HEK293T (cell line): ENCODE data around the gene GSDME.

Source experiments
- CTCF ChIA-PET: fragments of 350-600 bp; formaldehyde crosslinking; extraction: SDS; loops from one replicate; lab custom pipeline; 2021; ENCODE audit warnings: antibody characterized with exemption, inconsistent platforms; lab: Yijun Ruan, JAX
- POLR2A ChIA-PET: fragments of 350-600 bp; formaldehyde crosslinking; extraction: SDS; loops from one replicate; lab custom pipeline; 2020; ENCODE audit warnings: antibody characterized with exemption, inconsistent platforms; lab: Yijun Ruan, JAX
- DNase-seq: peaks from one replicate; pipeline ENCODE4 v3.0.0; 2012; ENCODE audit warnings: mixed read lengths; ENCODE audit errors: extremely low spot score
- ARNT ChIP-seq: fragments of 450-650 bp; IDR thresholded peaks from 2 replicates; pipeline ENCODE4 v1.6.1; 2017; ENCODE audit warnings: mild to moderate bottlenecking
- BHLHE40 ChIP-seq: fragments of 450-650 bp; IDR thresholded peaks from 2 replicates; pipeline ENCODE4 v1.6.1; 2016; ENCODE audit warnings: mild to moderate bottlenecking, moderate library complexity, borderline replicate concordance
- CTBP1 ChIP-seq: fragments of 450-650 bp; IDR thresholded peaks from 2 replicates; pipeline ENCODE4 v1.6.1; 2016; ENCODE audit warnings: borderline replicate concordance
- ELF4 ChIP-seq: fragments of 450-650 bp; IDR thresholded peaks from 2 replicates; pipeline ENCODE4 v1.6.1; 2017; ENCODE audit warnings: antibody characterized with exemption
- FOXA1 ChIP-seq: fragments of 450-650 bp; IDR thresholded peaks from 2 replicates; pipeline ENCODE4 v1.6.1; 2016; ENCODE audit warnings: mild to moderate bottlenecking
- FOXK2 ChIP-seq: fragments of 450-650 bp; IDR thresholded peaks from 2 replicates; pipeline ENCODE4 v1.6.1; 2016; ENCODE audit warnings: mild to moderate bottlenecking
- FOXM1 ChIP-seq: fragments of 450-650 bp; IDR thresholded peaks from 2 replicates; pipeline ENCODE4 v1.6.1; 2017; ENCODE audit warnings: mild to moderate bottlenecking, borderline replicate concordance
- HDGF ChIP-seq: fragments of 450-650 bp; IDR thresholded peaks from 2 replicates; pipeline ENCODE4 v1.6.1; 2017; ENCODE audit warnings: antibody characterized with exemption, borderline replicate concordance
- L3MBTL2 ChIP-seq: fragments of 450-650 bp; conservative IDR thresholded peaks from 2 replicates; pipeline ENCODE4 v1.6.1; 2016; ENCODE audit warnings: mild to moderate bottlenecking
- LEF1 ChIP-seq: fragments of 450-650 bp; IDR thresholded peaks from 2 replicates; pipeline ENCODE4 v1.6.1; 2017; ENCODE audit warnings: mild to moderate bottlenecking, borderline replicate concordance
- NFRKB ChIP-seq: fragments of 450-650 bp; IDR thresholded peaks from 2 replicates; pipeline ENCODE4 v1.6.1; 2016; ENCODE audit warnings: mild to moderate bottlenecking, moderate library complexity
- SP1 ChIP-seq: fragments of 450-650 bp; IDR thresholded peaks from 2 replicates; pipeline ENCODE4 v1.6.1; 2017
- SUZ12 ChIP-seq: fragments of 450-650 bp; IDR thresholded peaks from 2 replicates; pipeline ENCODE4 v1.6.1; 2016; ENCODE audit warnings: mild to moderate bottlenecking
- TARDBP ChIP-seq: fragments of 450-650 bp; IDR thresholded peaks from 2 replicates; pipeline ENCODE4 v1.6.1; 2016
- ZNF384 ChIP-seq: fragments of 450-650 bp; IDR thresholded peaks from 2 replicates; pipeline ENCODE4 v1.6.1; 2016
- TF ChIP-seq, protein P1 (sequence below): fragments of 450-650 bp; IDR thresholded peaks from 2 replicates; pipeline ENCODE4 v1.6.1; 2016

GSDME gene

DNA sequence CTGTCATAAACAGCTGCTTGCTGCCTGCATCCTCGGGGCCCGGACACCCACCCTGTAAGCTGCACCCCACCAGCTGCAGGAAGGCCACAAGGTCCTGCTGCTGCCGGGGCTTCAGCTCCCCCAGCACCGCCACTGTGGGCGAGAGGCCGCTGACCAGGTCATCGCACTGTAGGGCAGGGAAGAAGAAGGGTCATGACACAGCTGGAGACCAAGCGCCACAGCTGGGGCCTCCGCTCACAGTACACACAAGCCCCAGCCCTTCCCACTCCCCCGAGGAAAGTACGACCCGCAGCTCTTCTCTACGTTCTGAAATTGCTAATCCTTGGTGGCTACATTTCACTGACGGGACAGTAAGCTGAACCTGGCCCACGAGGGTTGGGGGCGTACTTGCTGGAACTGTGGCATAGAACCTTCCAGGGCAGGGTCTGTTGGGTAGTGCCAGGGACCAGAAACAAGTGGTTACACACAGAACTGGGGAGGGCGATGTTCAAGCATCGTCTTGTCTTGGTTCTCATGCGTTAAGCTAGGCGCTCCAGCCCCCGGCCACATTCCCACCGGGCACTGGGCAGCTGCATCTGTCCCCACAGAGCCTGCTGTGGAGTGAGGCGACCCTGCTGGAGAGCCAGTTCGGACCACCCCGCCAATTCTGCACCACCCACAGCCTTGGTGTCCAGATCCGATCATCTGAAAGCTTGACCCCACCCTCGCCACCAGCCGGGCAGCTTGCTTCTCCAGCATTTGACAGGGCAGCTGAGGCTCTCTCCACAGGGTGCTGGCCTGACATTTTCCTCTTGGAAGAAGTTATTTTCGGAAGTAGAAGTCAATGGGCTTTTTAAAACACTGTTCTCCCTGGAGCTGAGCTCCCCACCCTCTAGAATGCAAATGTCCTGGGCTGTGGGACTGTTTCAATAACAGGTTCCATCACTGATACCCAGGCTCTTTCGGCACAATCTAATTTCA, 50.8 kb downstream of the GSDME start:
- no peak for DNase-seq
- CTCF ChIA-PET = interaction anchor here (0.7 kb wide), 1 partner anchor 80 kb away, joined by 4 read pairs; no protein-coding TSS in a partner anchor
- no peak for TF ChIP-seq HDGF
- TF ChIP-seq FOXA1 = no peak
- TF ChIP-seq SUZ12 = no peak
- TF ChIP-seq ZNF384 = no peak
- POLR2A ChIA-PET = no interaction called here

DNA sequence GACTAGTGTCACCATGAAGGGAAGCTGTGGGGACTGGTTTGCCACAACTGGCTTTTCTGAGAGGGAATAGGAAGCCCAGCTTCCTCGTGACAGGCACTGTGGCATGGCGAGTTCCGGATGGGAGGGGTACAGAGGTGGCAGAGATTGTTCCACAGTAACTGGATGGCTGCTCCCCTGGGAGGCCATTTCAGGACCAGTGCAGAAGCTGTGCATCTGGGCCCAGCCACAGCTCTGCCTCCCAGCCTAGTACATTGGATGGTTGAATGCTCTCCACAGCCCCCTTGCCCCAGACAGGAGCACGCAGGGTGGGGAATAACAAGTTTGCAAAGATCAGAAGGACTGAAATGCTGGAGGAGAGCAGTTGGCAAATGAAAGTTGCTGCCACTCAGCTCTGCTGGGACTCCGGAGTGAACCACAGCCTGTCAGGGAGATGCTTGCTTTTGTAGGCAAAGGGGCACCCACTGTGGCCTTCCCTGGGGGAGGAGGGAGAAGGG, 51.8 kb downstream of the GSDME start:
- CTCF ChIA-PET = no interaction called here
- POLR2A ChIA-PET = no interaction called here
- TF ChIP-seq ARNT (no peak), SUZ12 (no peak)
- TF ChIP-seq, protein P1, sequence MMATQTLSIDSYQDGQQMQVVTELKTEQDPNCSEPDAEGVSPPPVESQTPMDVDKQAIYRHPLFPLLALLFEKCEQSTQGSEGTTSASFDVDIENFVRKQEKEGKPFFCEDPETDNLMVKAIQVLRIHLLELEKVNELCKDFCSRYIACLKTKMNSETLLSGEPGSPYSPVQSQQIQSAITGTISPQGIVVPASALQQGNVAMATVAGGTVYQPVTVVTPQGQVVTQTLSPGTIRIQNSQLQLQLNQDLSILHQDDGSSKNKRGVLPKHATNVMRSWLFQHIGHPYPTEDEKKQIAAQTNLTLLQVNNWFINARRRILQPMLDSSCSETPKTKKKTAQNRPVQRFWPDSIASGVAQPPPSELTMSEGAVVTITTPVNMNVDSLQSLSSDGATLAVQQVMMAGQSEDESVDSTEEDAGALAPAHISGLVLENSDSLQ = no peak
- no peak for DNase-seq

DNA sequence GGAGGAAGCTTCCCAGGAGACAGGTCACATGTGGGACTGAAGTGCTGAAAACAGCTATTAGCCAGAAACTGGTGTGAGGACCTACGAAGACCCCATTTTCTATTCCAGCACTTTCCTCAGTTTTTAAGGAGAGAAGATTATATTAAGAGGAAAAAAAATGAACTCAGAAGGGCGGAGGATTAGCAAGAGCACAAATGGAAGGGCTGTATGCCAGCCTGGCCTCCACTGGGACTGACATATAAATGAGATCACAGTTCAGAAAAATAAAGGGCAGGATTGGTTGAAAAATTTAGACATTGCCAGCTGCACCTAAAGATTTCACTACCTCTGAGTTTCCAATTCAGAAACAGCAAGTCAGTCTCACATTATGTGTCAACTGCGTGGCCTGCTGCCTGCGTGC, 53.0 kb downstream of the GSDME start:
- DNase-seq = no peak
- TF ChIP-seq ARNT = no peak
- no peak for TF ChIP-seq FOXM1
- TF ChIP-seq FOXA1 = no peak
- TF ChIP-seq ZNF384 = no peak
- no peak for TF ChIP-seq BHLHE40
- no peak for TF ChIP-seq ELF4
- TF ChIP-seq TARDBP = no peak
- no peak for TF ChIP-seq SP1
- no peak for TF ChIP-seq CTBP1
- no peak for TF ChIP-seq HDGF
- no peak for TF ChIP-seq SUZ12
- TF ChIP-seq L3MBTL2 = no peak
- TF ChIP-seq FOXK2 = no peak
- no peak for TF ChIP-seq LEF1
- TF ChIP-seq, protein P1 = no peak
- TF ChIP-seq NFRKB = no peak
- POLR2A ChIA-PET = no interaction called here
- CTCF ChIA-PET = no interaction called here

DNA sequence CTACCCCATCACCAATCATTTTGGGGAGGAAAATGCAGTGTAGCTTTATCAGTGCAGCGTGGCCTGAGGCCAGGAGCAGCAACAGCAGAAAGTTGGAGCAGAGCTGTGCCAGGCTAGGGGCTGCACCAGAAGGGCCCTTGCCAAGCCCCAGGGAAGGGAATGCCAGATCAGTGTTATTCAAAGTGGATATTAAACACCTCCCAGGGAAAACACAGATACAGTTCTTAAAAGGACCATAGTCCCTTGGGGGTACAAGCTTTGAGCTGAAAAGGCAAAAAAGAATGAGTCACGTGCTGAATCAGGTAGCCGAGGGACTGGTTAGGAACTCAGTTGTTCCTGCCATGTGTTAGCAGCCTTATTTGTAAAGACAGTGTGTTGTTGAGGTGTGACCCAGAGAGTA, 54.0 kb downstream of the GSDME start:
- DNase-seq = no peak
- POLR2A ChIA-PET = no interaction called here
- CTCF ChIA-PET = no interaction called here
- TF ChIP-seq, protein P1 = no peak
- TF ChIP-seq CTBP1 = no peak
- no peak for TF ChIP-seq ELF4
- no peak for TF ChIP-seq L3MBTL2

DNA sequence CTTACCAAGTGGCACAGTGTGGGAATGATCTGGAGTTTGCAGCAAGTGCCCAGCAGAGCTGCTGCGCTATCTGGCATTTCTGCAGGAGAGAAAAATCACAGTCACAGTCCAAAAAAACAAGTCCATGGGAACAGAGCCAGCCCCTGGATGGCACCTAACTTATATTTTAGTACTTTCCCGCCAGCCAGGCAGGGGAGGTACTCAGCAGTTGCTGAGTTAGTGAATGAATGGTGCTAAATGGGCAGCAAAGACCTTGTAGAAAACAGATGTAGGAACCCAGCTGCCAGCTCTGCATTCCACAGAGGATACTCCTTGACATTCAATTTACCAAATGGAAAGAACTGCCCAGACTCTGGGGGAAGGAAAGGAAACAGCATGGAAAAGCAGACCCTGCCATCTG, 54.5 kb downstream of the GSDME start:
- DNase-seq = no peak
- TF ChIP-seq SP1 (no peak), FOXA1 (no peak), ZNF384 (no peak), L3MBTL2 (no peak), FOXK2 (no peak), NFRKB (no peak), SUZ12 (no peak)
- ChIA-PET CTCF (no interaction called here), POLR2A (no interaction called here)

DNA sequence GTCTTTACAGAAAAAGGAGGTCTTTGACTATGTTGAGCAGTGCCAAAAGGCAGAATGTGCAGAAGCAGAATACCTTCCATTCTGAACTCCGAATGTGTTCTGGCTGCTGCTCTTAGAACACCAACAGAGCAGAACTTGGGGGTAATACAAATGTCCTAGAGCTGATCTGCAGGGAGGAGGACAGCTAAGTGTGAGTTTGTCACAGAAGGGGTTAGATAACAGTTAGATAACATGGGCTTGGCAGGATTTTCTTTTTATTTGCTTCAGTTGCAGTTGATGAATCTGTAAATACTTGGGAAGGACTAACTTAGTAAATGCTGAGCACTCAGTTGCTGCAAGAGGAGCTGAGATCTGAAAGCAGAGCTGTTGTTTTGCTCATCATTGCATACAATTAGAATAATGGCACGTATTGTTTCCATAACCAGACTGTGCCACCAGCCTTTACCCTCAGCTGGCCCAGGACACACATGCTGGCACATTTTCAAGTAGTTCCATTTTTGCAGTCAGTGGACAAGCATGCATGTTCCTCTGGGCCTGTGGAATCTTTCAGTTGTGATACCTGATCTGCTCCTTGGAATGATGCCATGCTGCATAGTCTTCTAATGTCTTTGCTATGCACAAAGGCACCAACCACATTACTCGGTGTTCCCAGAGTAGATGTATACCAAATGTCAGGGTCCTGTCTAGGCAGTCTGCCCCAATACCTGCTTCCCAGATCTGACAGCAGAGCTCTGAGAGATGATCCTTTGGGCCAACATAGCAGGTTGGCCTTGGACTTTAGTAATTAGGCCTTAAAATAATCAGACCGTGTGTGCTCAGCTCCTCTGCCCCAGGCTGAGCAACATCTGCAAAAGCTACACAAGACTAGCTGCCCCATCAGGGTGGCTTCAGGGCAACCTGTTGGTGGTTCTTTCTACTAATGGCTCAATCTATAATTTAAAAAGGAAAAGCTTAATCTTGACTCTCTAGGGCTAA, 55.7 kb downstream of the GSDME start:
- CTCF ChIA-PET = interaction anchor here (1.6 kb wide), 1 partner anchor 15 kb away, joined by 5 read pairs; no protein-coding TSS in a partner anchor
- TF ChIP-seq FOXM1 (no peak), ARNT (no peak), TARDBP (no peak), ZNF384 (no peak), CTBP1 (no peak), FOXK2 (no peak), ELF4 (no peak), LEF1 (no peak), L3MBTL2 (no peak), SP1 (no peak)
- POLR2A ChIA-PET = no interaction called here
- no peak for DNase-seq
